Large intestine (tissue), 3 donors: ENCODE measurements around the gene CEBPZ. TPM values are rescaled to one million over a fixed set of nuclear protein-coding genes. Genes with fewer than 3 reads are reported as not detected.

Experiments
- DNase-seq, 2 donors: peaks; one replicate each; pipeline versions ENCODE4 v3.0.0 to v3.0.0-alpha.2; 2013
- H3K27ac ChIP-seq: one replicate; pipeline ENCODE4 v1.5.1; 2013; ENCODE audit warnings: low read length
- H3K27me3 ChIP-seq: 2 replicates; pipeline ENCODE4 v1.6.1; 2013; ENCODE audit warnings: low read length; ENCODE audit not compliant: control insufficient read depth, insufficient read depth
- H3K36me3 ChIP-seq: 2 replicates; pipeline ENCODE4 v1.6.1; 2013; ENCODE audit warnings: low read length; ENCODE audit not compliant: control insufficient read depth, insufficient read depth
- H3K4me1 ChIP-seq: one replicate; pipeline ENCODE4 v1.6.1; 2013; ENCODE audit warnings: low read length; ENCODE audit not compliant: control insufficient read depth, insufficient read depth
- H3K4me3 ChIP-seq: one replicate; pipeline ENCODE4 v1.5.1; 2013; ENCODE audit warnings: low read length
- H3K9me3 ChIP-seq: one replicate; pipeline ENCODE4 v1.6.1; 2013; ENCODE audit warnings: mild to moderate bottlenecking, low read depth, low read length, moderate library complexity; ENCODE audit not compliant: control insufficient read depth
- WGBS: methylation state at CpG from one replicate; pipeline ENCODE4 v1.1.5; 2013; ENCODE audit warnings: low lambda C conversion rate; ENCODE audit not compliant: insufficient coverage; 5-methylcytosine and 5-hydroxymethylcytosine counted together
- polyA plus RNA-seq: library from polyadenylated mRNA; unstranded; fragments of 120-200 nt; gene quantifications from one replicate; pipeline ENCODE4 v1.2.1, GENCODE V29; 2013

Gene CEBPZ
- polyA plus RNA-seq, 1 donor: 49.3 TPM

- Histone ChIP-seq H3K27me3 (no peaks in the 10 kb centered on the region), H3K4me3 (peak overlapping the region; percentile 83), H3K4me1 (peaks cover 18% of the 10 kb centered on the region), H3K9me3 (peaks cover 3% of the 10 kb centered on the region), H3K27ac (peak overlapping the region; percentile 94), H3K36me3 (peaks cover 2% of the 10 kb centered on the region)
- WGBS: no CpG with 5 or more reads among the region's 27 CpGs
- DNase-seq: peak; percentile 43 to 82
These were observed 75.1 kb downstream of the CEBPZ start for GRCh38 chr2:37156071-37156856.

- Histone ChIP-seq H3K27me3 (no peaks in the 10 kb centered on the region), H3K4me1 (peaks cover 20% of the 10 kb centered on the region), H3K27ac (no peak overlapping the region), H3K4me3 (no peak overlapping the region), H3K36me3 (peaks cover 2% of the 10 kb centered on the region), H3K9me3 (peaks cover 3% of the 10 kb centered on the region)
- WGBS: 100% methylated on average over 1 of the region's 4 CpGs
- DNase-seq: no peak
These were observed 76.6 kb downstream of the CEBPZ start for GRCh38 chr2:37154785-37155184.

- Histone ChIP-seq H3K4me1 (peaks cover 20% of the 10 kb centered on the region), H3K27ac (no peak overlapping the region), H3K36me3 (peaks cover 4% of the 10 kb centered on the region), H3K4me3 (no peak overlapping the region), H3K9me3 (peaks cover 3% of the 10 kb centered on the region), H3K27me3 (no peaks in the 10 kb centered on the region)
- DNase-seq: no peak
- 83% methylated on average over 2 of the region's 5 CpGs for WGBS
These were observed 78.2 kb downstream of the CEBPZ start for GRCh38 chr2:37153224-37153623.

Other genes with a start within 250 kb of the CEBPZ start
- gene HEATR5B, start 147.2 kb downstream of the CEBPZ start, polyA plus RNA-seq: 19.0 TPM
- 7.1 TPM for gene GPATCH11, start 147.1 kb downstream of the CEBPZ start, polyA plus RNA-seq
- gene EIF2AK2, start 74.6 kb downstream of the CEBPZ start, polyA plus RNA-seq: 28.6 TPM
- gene SULT6B1, start 42.9 kb downstream of the CEBPZ start, polyA plus RNA-seq: not detected
- gene CEBPZOS, start 35.1 kb downstream of the CEBPZ start, polyA plus RNA-seq: 49.9 TPM
- gene NDUFAF7, start 62 bp upstream of the CEBPZ start, polyA plus RNA-seq: 16.9 TPM
- 17.2 TPM for gene PRKD3, start 93.2 kb upstream of the CEBPZ start, polyA plus RNA-seq
- gene QPCT, start 113.0 kb upstream of the CEBPZ start, polyA plus RNA-seq: 9.1 TPM